H1 (cell line): ENCODE results near the gene GRK7. TPM values are rescaled to one million over a fixed set of nuclear protein-coding genes. Genes with fewer than 3 reads are reported as not detected.
"Not testable (repeated sequence)": the region's sequence is repeated elsewhere in the genome, so short reads cannot be mapped to it uniquely, and the experiment has no call there.

Source experiments
- CTCF ChIA-PET: fragments of 300-600 bp; sonication (Branson Sonifier 250); formaldehyde crosslinking; loops from one replicate; lab custom pipeline; 2021; ENCODE audit not compliant: partially characterized antibody; lab: Charles Lee
- POLR2A ChIA-PET: fragments of 300-600 bp; sonication (Branson Sonifier 250); formaldehyde crosslinking; loops from one replicate; lab custom pipeline; 2021; ENCODE audit warnings: inconsistent platforms; ENCODE audit not compliant: partially characterized antibody; lab: Charles Lee
- DNase-seq, 2 experiments: peaks; one replicate each; pipeline versions ENCODE4 v3.0.0 to v3.0.0-alpha.2; 2010 to 2022; ENCODE audit warnings: low spot score in 2 of 2, low read depth in 1 of 2, mixed read lengths in 1 of 2
- FAIRE-seq: peaks from 2 replicates; lab custom pipeline; 2011; peaks lifted over from hg19 to GRCh38; lab: Jason Lieb, UNC
- H2AFZ ChIP-seq: 2 replicates; pipeline ENCODE4 v1.8.1; 2012; ENCODE audit warnings: low read length, inconsistent platforms
- H2AK5ac ChIP-seq: 2 replicates; pipeline ENCODE4 v1.6.1; 2013; ENCODE audit warnings: low read depth, low read length
- H2BK120ac ChIP-seq: replicated peaks from 2 replicates; pipeline ENCODE3; 2013; ENCODE audit warnings: low read depth, low read length, inconsistent platforms
- H2BK12ac ChIP-seq: 2 replicates; pipeline ENCODE4 v1.6.1; 2013; ENCODE audit warnings: low read depth, low read length
- H2BK15ac ChIP-seq: 2 replicates; pipeline ENCODE4 v1.6.1; 2013; ENCODE audit warnings: low read length
- H2BK20ac ChIP-seq: 2 replicates; pipeline ENCODE4 v1.6.1; 2013; ENCODE audit warnings: low read length
- H2BK5ac ChIP-seq: 2 replicates; pipeline ENCODE4 v1.6.1; 2013; ENCODE audit warnings: low read depth, low read length
- H3K14ac ChIP-seq: 2 replicates; pipeline ENCODE4 v1.6.1; 2013; ENCODE audit warnings: inconsistent platforms; ENCODE audit not compliant: insufficient read length
- H3K18ac ChIP-seq: 2 replicates; pipeline ENCODE4 v1.6.1; 2013; ENCODE audit warnings: low read length; ENCODE audit errors: extremely low read depth
- H3K23ac ChIP-seq: 2 replicates; pipeline ENCODE4 v1.6.1; 2013; ENCODE audit warnings: inconsistent platforms; ENCODE audit not compliant: insufficient read length
- H3K23me2 ChIP-seq: 2 replicates; pipeline ENCODE4 v1.6.1; 2013; ENCODE audit warnings: low read depth, low read length
- H3K27ac ChIP-seq: 2 replicates; pipeline ENCODE4 v1.6.1; 2011; ENCODE audit warnings: low read depth, low read length, inconsistent platforms
- H3K27me3 ChIP-seq, 4 experiments: replicated peaks in 1 of 4; 1 replicate in 1 of 4; 2 replicates in 3 of 4; pipeline versions ENCODE4 v1.6.1 to v1.8.1; 2011 to 2013; ENCODE audit warnings: low read length in 3 of 4, mild to moderate bottlenecking in 3 of 4, inconsistent platforms in 2 of 4, mixed read lengths in 2 of 4, moderate library complexity in 1 of 4; ENCODE audit not compliant: control insufficient read depth in 3 of 4, insufficient read depth in 3 of 4; ENCODE audit errors: extremely low read depth in 1 of 4
- H3K36me3 ChIP-seq, 4 experiments: 2 replicates each; pipeline versions ENCODE4 v1.6.1 to v1.8.1; 2011 to 2013; ENCODE audit warnings: mild to moderate bottlenecking in 4 of 4, low read length in 3 of 4, moderate library complexity in 2 of 4, control low read depth in 1 of 4, inconsistent platforms in 1 of 4; ENCODE audit not compliant: insufficient read depth in 4 of 4, control insufficient read depth in 2 of 4
- H3K4ac ChIP-seq: replicated peaks from 2 replicates; pipeline ENCODE3; 2013; ENCODE audit warnings: low read length, low read depth, mixed read lengths, inconsistent platforms; ENCODE audit not compliant: insufficient read length
- H3K4me1 ChIP-seq, 4 experiments: replicated peaks in 1 of 4; 1 replicate in 1 of 4; 2 replicates in 3 of 4; pipeline versions ENCODE4 v1.6.1 to v1.8.1; 2011 to 2013; ENCODE audit warnings: low read length in 3 of 4, inconsistent platforms in 2 of 4, mixed read lengths in 1 of 4; ENCODE audit not compliant: insufficient read depth in 4 of 4, control insufficient read depth in 3 of 4
- H3K4me2 ChIP-seq, 2 experiments: 2 replicates each; pipeline versions ENCODE4 v1.6.1 to v1.8.1; 2011 to 2013; ENCODE audit warnings: low read depth in 2 of 2, low read length in 2 of 2, control low read depth in 1 of 2, inconsistent platforms in 1 of 2, mild to moderate bottlenecking in 1 of 2; ENCODE audit not compliant: insufficient read depth in 1 of 2
- H3K4me3 ChIP-seq, 4 experiments: fragments of 200-600, 300-600 bp in 1 of 4; sonication (generic), shearing (Covaris generic), sonication (Bioruptor Twin) in 1 of 4; 2 replicates each; pipeline versions ENCODE4 v1.5.1 to v1.8.1; 2011 to 2016; ENCODE audit warnings: low read length in 4 of 4, low read depth in 3 of 4, control low read depth in 2 of 4, inconsistent platforms in 2 of 4, mild to moderate bottlenecking in 2 of 4, mixed read lengths in 1 of 4, moderate library complexity in 1 of 4; ENCODE audit not compliant: insufficient read depth in 2 of 4; ENCODE audit errors: extremely low read depth in 1 of 4
- H3K56ac ChIP-seq: replicated peaks from 2 replicates; pipeline ENCODE3; 2013; ENCODE audit warnings: low read depth, mild to moderate bottlenecking, mixed read lengths, low read length, inconsistent platforms; ENCODE audit not compliant: insufficient read length
- H3K79me1 ChIP-seq: 2 replicates; pipeline ENCODE4 v1.6.1; 2013; ENCODE audit warnings: low read depth, low read length, control low read depth
- H3K79me2 ChIP-seq, 2 experiments: 2 replicates each; pipeline versions ENCODE4 v1.6.1 to v1.8.1; 2012 to 2013; ENCODE audit warnings: low read length in 2 of 2, mild to moderate bottlenecking in 2 of 2, inconsistent platforms in 1 of 2; ENCODE audit not compliant: insufficient read depth in 2 of 2, control insufficient read depth in 1 of 2
- H3K9ac ChIP-seq, 4 experiments: replicated peaks in 1 of 4; 1 replicate in 1 of 4; 2 replicates in 3 of 4; pipeline versions ENCODE4 v1.6.1 to v1.8.1; 2011 to 2013; ENCODE audit warnings: low read depth in 3 of 4, low read length in 3 of 4, control low read depth in 2 of 4, mild to moderate bottlenecking in 2 of 4, moderate library complexity in 2 of 4, inconsistent platforms in 1 of 4; ENCODE audit errors: extremely low read depth in 1 of 4
- H3K9me3 ChIP-seq, 2 experiments: 2 replicates each; pipeline versions ENCODE4 v1.6.1 to v1.8.1; 2012 to 2013; ENCODE audit warnings: mild to moderate bottlenecking in 2 of 2, moderate library complexity in 2 of 2, control low read depth in 1 of 2, inconsistent platforms in 1 of 2, low read depth in 1 of 2, low read length in 1 of 2, mixed read lengths in 1 of 2; ENCODE audit not compliant: insufficient read depth in 2 of 2
- H4K20me1 ChIP-seq, 2 experiments: replicated peaks in 1 of 2; 2 replicates each; pipeline versions ENCODE3 to v1.8.1; 2011 to 2013; ENCODE audit warnings: inconsistent platforms in 2 of 2, low read length in 2 of 2, mild to moderate bottlenecking in 1 of 2; ENCODE audit not compliant: insufficient read depth in 2 of 2, control insufficient read depth in 1 of 2
- H4K5ac ChIP-seq: 2 replicates; pipeline ENCODE4 v1.6.1; 2013; ENCODE audit warnings: low read length, low read depth, mixed read lengths, inconsistent platforms; ENCODE audit not compliant: insufficient read length
- H4K8ac ChIP-seq: 2 replicates; pipeline ENCODE4 v1.8.0; 2013; ENCODE audit warnings: mild to moderate bottlenecking, moderate library complexity, low read length, inconsistent platforms; ENCODE audit not compliant: insufficient read depth; ENCODE audit errors: extremely low read depth
- H4K91ac ChIP-seq: replicated peaks from 2 replicates; pipeline ENCODE3; 2013; ENCODE audit warnings: low read length, mixed read lengths, inconsistent platforms; ENCODE audit not compliant: insufficient read length
- E2F6 ChIP-seq: IDR thresholded peaks from 2 replicates; pipeline ENCODE4 v1.6.1; 2012; ENCODE audit warnings: inconsistent platforms
- FOSL1 ChIP-seq: IDR thresholded peaks from 2 replicates; pipeline ENCODE4 v1.6.1; 2011; ENCODE audit warnings: mild to moderate bottlenecking, low read depth, low read length, moderate library complexity; ENCODE audit not compliant: insufficient read depth
- JUND ChIP-seq: IDR thresholded peaks from 2 replicates; pipeline ENCODE4 v1.6.1; 2011; ENCODE audit warnings: mild to moderate bottlenecking, improper control_type of control experiment, low read length
- KDM1A ChIP-seq: fragments of 200-600, 300-600 bp; sonication (generic); IDR thresholded peaks from 2 replicates; pipeline ENCODE4 v1.7.1; 2016; ENCODE audit warnings: mild to moderate bottlenecking, low read length, borderline replicate concordance
- MAX ChIP-seq: IDR thresholded peaks from 2 replicates; pipeline ENCODE4 v1.6.1; 2012; ENCODE audit warnings: inconsistent platforms
- PHF8 ChIP-seq: fragments of 200-600 bp; sonication (generic); conservative IDR thresholded peaks from 2 replicates; pipeline ENCODE4 v1.7.1; 2012; ENCODE audit warnings: low read depth, mild to moderate bottlenecking, inconsistent platforms, low read length, moderate library complexity
- RNF2 ChIP-seq: fragments of 200-900, 300-1000 bp; sonication (generic); IDR thresholded peaks from 2 replicates; pipeline ENCODE4 v1.7.1; 2016; ENCODE audit warnings: borderline replicate concordance, low read depth, mild to moderate bottlenecking, antibody characterized with exemption, low read length; ENCODE audit not compliant: poor library complexity, severe bottlenecking; ENCODE audit errors: missing control alignments
- USF2 ChIP-seq: IDR thresholded peaks from 2 replicates; pipeline ENCODE4 v1.6.1; 2011; ENCODE audit warnings: low read length, improper control_type of control experiment
- WGBS, 2 experiments: shearing (Covaris generic) in 1 of 2; methylation state at CpG; one replicate each; pipeline versions ENCODE4 v1.1.6 to v1.1.7; 2013 to 2015; ENCODE audit warnings: low lambda C conversion rate in 2 of 2, mixed read lengths in 2 of 2, inconsistent platforms in 1 of 2, low coverage in 1 of 2, missing lambda C conversion rate in 1 of 2; ENCODE audit not compliant: insufficient replicate concordance in 2 of 2, insufficient coverage in 1 of 2, insufficient read length in 1 of 2; ENCODE audit errors: extremely low coverage in 1 of 2, missing lambda C conversion rate in 1 of 2; 5-methylcytosine and 5-hydroxymethylcytosine counted together
- polyA plus RNA-seq, 7 experiments: library from polyadenylated mRNA; depleted of rRNA in 3 of 7; stranded (reverse) in 5 of 7; unstranded in 2 of 7; fragments of >200 nt in 5 of 7; fragments of 200-250 nt in 2 of 7; gene quantifications; 1 replicate in 5 of 7; 2 replicates in 1 of 7; 4 replicates in 1 of 7; pipeline versions ENCODE4 v1.2.1 to v1.2.3, GENCODE V29; 2011 to 2013; ENCODE audit warnings: missing spikeins in 2 of 7, mixed read lengths in 2 of 7
- total RNA-seq: library from RNA; stranded (reverse); fragmentation: NEBNext Ultra II Directional; extraction: Animal tissue kit (Norgen Biotek cat#: 25700); gene quantifications from 2 replicates; pipeline ENCODE4 v1.2.1, GENCODE V29; 2021

Gene GRK7
- total and polyA plus RNA-seq, 2 of the 8 experiments (the other 6 are each of a cell fraction or from before 2014, with no cell fraction given) = not detected

GRCh38 chr3:141788149-141788548 lies 24.9 kb downstream of the GRK7 start (continued):
- TF ChIP-seq JUND = no peak
- no peak for TF ChIP-seq RNF2
- no peak for TF ChIP-seq E2F6
- TF ChIP-seq KDM1A = no peak
- no peak for TF ChIP-seq FOSL1
- no peak for TF ChIP-seq USF2
- TF ChIP-seq MAX = no peak
- TF ChIP-seq PHF8 = no peak

GRCh38 chr3:141788750-141789149 lies 25.5 kb downstream of the GRK7 start:
- H2BK120ac ChIP-seq, H3K79me1 ChIP-seq, FAIRE-seq, DNase-seq, H2AK5ac ChIP-seq, H2BK15ac ChIP-seq, H4K5ac ChIP-seq, H2AFZ ChIP-seq, H3K27ac ChIP-seq, H2BK5ac ChIP-seq, H3K23ac ChIP-seq, H3K23me2 ChIP-seq, H4K91ac ChIP-seq, H3K79me2 ChIP-seq, H3K36me3 ChIP-seq, H3K9me3 ChIP-seq, H4K8ac ChIP-seq, H2BK20ac ChIP-seq, H3K4me2 ChIP-seq, H4K20me1 ChIP-seq, H3K4me3 ChIP-seq, H3K4ac ChIP-seq, H3K27me3 ChIP-seq, H3K4me1 ChIP-seq, H3K18ac ChIP-seq, H3K14ac ChIP-seq, H3K56ac ChIP-seq, H2BK12ac ChIP-seq, H3K9ac ChIP-seq: not testable (repeated sequence)
- ChIA-PET POLR2A (interaction anchor here (1.2 to 1.5 kb wide), 2 partner anchors 8 to 11 kb away, joined by 3 to 11 read pairs; no protein-coding TSS in a partner anchor), CTCF (interaction anchor here (0.6 to 2.2 kb wide), 10 partner anchors 8 to 228 kb away, joined by 3 to 9 read pairs (median 3); no protein-coding TSS in a partner anchor)
- WGBS, 2 experiments = 85% methylated on average over 5 of the region's 5 CpGs; no CpG with 5 or more reads in 1 of the 2 experiments
